ENCODE data around the gene PPIE.
A peak's percentile ranks its signal among the peaks of the same experiment; 100 is the strongest.

DNA sequence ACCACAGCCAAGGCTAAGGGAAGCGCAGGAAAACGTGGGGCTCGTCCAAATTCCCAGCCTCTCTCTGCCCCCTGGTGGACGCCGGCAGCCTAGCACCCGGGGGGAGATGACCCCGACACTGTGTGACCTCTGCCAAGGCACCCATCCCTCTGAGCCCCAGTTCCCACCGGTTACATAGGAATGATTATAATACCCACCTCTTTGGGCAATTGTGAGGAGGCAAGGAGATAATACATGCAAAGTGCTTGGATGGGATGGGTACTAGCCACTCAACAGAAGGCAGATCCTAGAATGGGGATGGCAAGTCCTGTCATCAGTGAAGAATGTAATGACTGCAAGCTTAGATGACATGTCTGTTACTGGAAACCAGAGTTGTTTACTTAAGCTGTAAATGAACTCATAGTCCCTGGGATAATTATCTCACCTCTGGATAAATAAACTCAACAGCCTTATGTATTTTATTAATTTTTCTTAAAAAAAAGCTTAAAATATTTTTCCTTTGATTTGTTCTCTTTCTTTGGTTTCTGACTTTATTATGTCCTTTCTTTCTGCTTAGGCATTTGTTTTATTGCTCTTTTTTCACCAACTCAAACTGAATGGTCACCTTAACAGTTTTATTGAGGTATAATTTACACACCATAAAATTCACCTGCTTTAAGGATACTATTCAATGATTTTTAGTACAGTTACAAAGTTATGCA is 61.2 kb downstream of the PPIE start:
- TF ChIP-seq, protein P1, sequence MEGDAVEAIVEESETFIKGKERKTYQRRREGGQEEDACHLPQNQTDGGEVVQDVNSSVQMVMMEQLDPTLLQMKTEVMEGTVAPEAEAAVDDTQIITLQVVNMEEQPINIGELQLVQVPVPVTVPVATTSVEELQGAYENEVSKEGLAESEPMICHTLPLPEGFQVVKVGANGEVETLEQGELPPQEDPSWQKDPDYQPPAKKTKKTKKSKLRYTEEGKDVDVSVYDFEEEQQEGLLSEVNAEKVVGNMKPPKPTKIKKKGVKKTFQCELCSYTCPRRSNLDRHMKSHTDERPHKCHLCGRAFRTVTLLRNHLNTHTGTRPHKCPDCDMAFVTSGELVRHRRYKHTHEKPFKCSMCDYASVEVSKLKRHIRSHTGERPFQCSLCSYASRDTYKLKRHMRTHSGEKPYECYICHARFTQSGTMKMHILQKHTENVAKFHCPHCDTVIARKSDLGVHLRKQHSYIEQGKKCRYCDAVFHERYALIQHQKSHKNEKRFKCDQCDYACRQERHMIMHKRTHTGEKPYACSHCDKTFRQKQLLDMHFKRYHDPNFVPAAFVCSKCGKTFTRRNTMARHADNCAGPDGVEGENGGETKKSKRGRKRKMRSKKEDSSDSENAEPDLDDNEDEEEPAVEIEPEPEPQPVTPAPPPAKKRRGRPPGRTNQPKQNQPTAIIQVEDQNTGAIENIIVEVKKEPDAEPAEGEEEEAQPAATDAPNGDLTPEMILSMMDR (IDR thresholded peaks at IDR 0.05): peak; percentile 51 to 80 (median 73)
- TF ChIP-seq POLR2AphosphoS5 (IDR thresholded peaks at IDR 0.05): no peak
- TF ChIP-seq POLR2A (IDR thresholded peaks at IDR 0.05): no peak
